ENCODE data around the gene FEM1B. TPM values are rescaled to one million over a fixed set of nuclear protein-coding genes. Genes with fewer than 3 reads are reported as not detected.

FEM1B gene
- total and polyA plus RNA-seq, 2 of the 8 experiments (the other 6 are each of a cell fraction or from before 2014, with no cell fraction given), result 36.1 to 83.8 TPM

- peaks cover 4% of the 10 kb centered on the region for H3K79me1 ChIP-seq (ENCODE audit: low read depth, low read length)
- peak overlapping the region; percentile 86 to 95 for H3K4me2 ChIP-seq (ENCODE audit: insufficient read depth in 1 of 2, low read depth in 2 of 2, low read length in 2 of 2)
- H3K79me2 ChIP-seq (ENCODE audit: control insufficient read depth in 1 of 2, insufficient read depth in 2 of 2, low read length in 2 of 2), result peaks cover 29 to 78% of the 10 kb centered on the region in 2 experiments
- no peak overlapping the region for H3K23ac ChIP-seq (ENCODE audit: insufficient read length)
- H3K36me3 ChIP-seq (ENCODE audit: control insufficient read depth in 2 of 4, insufficient read depth in 4 of 4, low read length in 3 of 4), result peaks cover 0 to 13% (median 6%) of the 10 kb centered on the region in 4 experiments; a peak in 4 of 8 replicates
- H3K4me3 ChIP-seq (ENCODE audit: extremely low read depth in 1 of 4, insufficient read depth in 2 of 4, low read depth in 3 of 4, low read length in 4 of 4), result peak overlapping the region in 3 of 4 experiments; percentile 10 to 92 (median 16); a peak in 6 of 8 replicates
- H4K5ac ChIP-seq (ENCODE audit: insufficient read length, low read depth, low read length), result no peak overlapping the region
- H2BK5ac ChIP-seq (ENCODE audit: low read depth, low read length), result no peak overlapping the region
- no peak overlapping the region for H4K8ac ChIP-seq (ENCODE audit: extremely low read depth, insufficient read depth, low read length)
- no peak overlapping the region for H2AFZ ChIP-seq (ENCODE audit: low read length)
- no peak overlapping the region for H3K14ac ChIP-seq (ENCODE audit: insufficient read length)
- no peak overlapping the region for H2AK5ac ChIP-seq (ENCODE audit: low read depth, low read length)
- no peak overlapping the region for H4K91ac ChIP-seq (replicated peaks; ENCODE audit: insufficient read length, low read length)
- DNase-seq (ENCODE audit: low read depth in 1 of 2, low spot score in 2 of 2) (no peak), FAIRE-seq (no peak)
- peaks cover 24% of the 10 kb centered on the region in 2 experiments for H4K20me1 ChIP-seq (replicated peaks in 1 of 2; ENCODE audit: control insufficient read depth in 1 of 2, insufficient read depth in 2 of 2, low read length in 2 of 2)
- no peak overlapping the region for H2BK120ac ChIP-seq (replicated peaks; ENCODE audit: low read depth, low read length)
- H3K18ac ChIP-seq (ENCODE audit: extremely low read depth, low read length), result no peak overlapping the region
- H3K9ac ChIP-seq (replicated peaks in 1 of 4; ENCODE audit: extremely low read depth in 1 of 4, low read depth in 3 of 4, low read length in 3 of 4), result peak overlapping the region in 1 of 4 experiments; percentile 53; a peak in 1 of 7 replicates
- H3K27ac ChIP-seq (ENCODE audit: low read depth, low read length), result no peak overlapping the region
- CTCF ChIA-PET (ENCODE audit: partially characterized antibody), result interaction anchor here (0.9 to 10.1 kb wide), 5 partner anchors 8 to 27 kb away, joined by 3 to 72 read pairs (median 5); no protein-coding TSS in a partner anchor
- H3K9me3 ChIP-seq (ENCODE audit: insufficient read depth in 2 of 2, low read depth in 1 of 2, low read length in 1 of 2), result peaks cover 3 to 4% of the 10 kb centered on the region in 2 experiments; a peak in 2 of 4 replicates
- POLR2A ChIA-PET (ENCODE audit: partially characterized antibody), result interaction anchor here (0.7 to 2.4 kb wide), 9 partner anchors 8 to 52 kb away, joined by 3 to 11 read pairs (median 6); partner anchors contain the start of gene CLN6
- no peak overlapping the region for H2BK12ac ChIP-seq (ENCODE audit: low read depth, low read length)
- H3K4me1 ChIP-seq (replicated peaks in 1 of 4; ENCODE audit: control insufficient read depth in 3 of 4, insufficient read depth in 4 of 4, low read length in 3 of 4), result peaks cover 5 to 18% (median 13%) of the 10 kb centered on the region in 4 experiments; a peak in 6 of 7 replicates
- H2BK20ac ChIP-seq (ENCODE audit: low read length), result no peak overlapping the region
- 39% methylated on average over 1 of the region's 1 CpG; no CpG with 5 or more reads in 1 of the 2 experiments for WGBS, 2 experiments (ENCODE audit: extremely low coverage in 1 of 2, insufficient coverage in 1 of 2, insufficient read length in 1 of 2, insufficient replicate concordance in 2 of 2, low coverage in 1 of 2, low lambda C conversion rate in 2 of 2, missing lambda C conversion rate in 1 of 2)
- H2BK15ac ChIP-seq (ENCODE audit: low read length), result no peak overlapping the region
- H3K4ac ChIP-seq (replicated peaks; ENCODE audit: insufficient read length, low read depth, low read length), result no peak overlapping the region
- peaks cover 13% of the 10 kb centered on the region for H3K23me2 ChIP-seq (ENCODE audit: low read depth, low read length)
- H3K27me3 ChIP-seq (replicated peaks in 1 of 4; ENCODE audit: control insufficient read depth in 3 of 4, extremely low read depth in 1 of 4, insufficient read depth in 3 of 4, low read length in 3 of 4), result no peaks in the 10 kb centered on the region
- TF ChIP-seq, protein P1, sequence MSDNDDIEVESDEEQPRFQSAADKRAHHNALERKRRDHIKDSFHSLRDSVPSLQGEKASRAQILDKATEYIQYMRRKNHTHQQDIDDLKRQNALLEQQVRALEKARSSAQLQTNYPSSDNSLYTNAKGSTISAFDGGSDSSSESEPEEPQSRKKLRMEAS (IDR thresholded peaks at IDR 0.05), result no peak
- TF ChIP-seq SUZ12 (IDR thresholded peaks at IDR 0.05; ENCODE audit: low read length) (no peak), SP4 (IDR thresholded peaks at IDR 0.05; ENCODE audit: low read length) (no peak), SRF (IDR thresholded peaks at IDR 0.05; ENCODE audit: low read depth, low read length) (no peak), GTF2F1 (IDR thresholded peaks at IDR 0.05; ENCODE audit: borderline replicate concordance, low read depth, low read length) (no peak), POLR2AphosphoS5 (IDR thresholded peaks at IDR 0.05; ENCODE audit: low read depth, low read length) (no peak), YY1 (IDR thresholded peaks at IDR 0.05; ENCODE audit: low read depth, low read length) (no peak)
- H3K56ac ChIP-seq (replicated peaks; ENCODE audit: insufficient read length, low read depth, low read length), result no peak overlapping the region
Measured at GRCh38 chr15:68281008-68281407, 3.5 kb downstream of the FEM1B start.

Data from H1 (cell line).